LNCaP clone FGC (cell line): ENCODE data around the gene RSRC2.
"Not testable (repeated sequence)": the region's sequence is repeated elsewhere in the genome, so short reads cannot be mapped to it uniquely, and the experiment has no call there.

Experiments
- DNase-seq: peaks from one replicate; pipeline ENCODE4 v3.0.0-alpha.2; 2011; ENCODE audit warnings: low read depth
- H3K4me3 ChIP-seq: 2 replicates; pipeline ENCODE4 v1.5.1; 2011; ENCODE audit warnings: mild to moderate bottlenecking, low read depth, low read length, control low read depth
- CTCF ChIP-seq: IDR thresholded peaks from 2 replicates; pipeline ENCODE4 v1.5.1; 2012; ENCODE audit warnings: mild to moderate bottlenecking; ENCODE audit not compliant: control insufficient read depth, insufficient read depth; ENCODE audit errors: extremely low read depth

RSRC2 gene

GRCh38 chr12:122471324-122472226 is 55.2 kb downstream of the RSRC2 start:
- H3K4me3 ChIP-seq = no peak overlapping the region
- peak; percentile 18 for DNase-seq
- peak; percentile 50 for TF ChIP-seq CTCF

- not testable (repeated sequence) for H3K4me3 ChIP-seq, DNase-seq
Measured at GRCh38 chr12:122470576-122470975, 56.2 kb downstream of the RSRC2 start.

GRCh38 chr12:122469856-122470255 is 56.9 kb downstream of the RSRC2 start:
- DNase-seq, H3K4me3 ChIP-seq: not testable (repeated sequence)

- no peak for DNase-seq
- H3K4me3 ChIP-seq = no peak overlapping the region
Measured at GRCh38 chr12:122467983-122468382, 58.8 kb downstream of the RSRC2 start.

GRCh38 chr12:122464317-122465042 is 62.3 kb downstream of the RSRC2 start:
- not testable (repeated sequence) for DNase-seq, H3K4me3 ChIP-seq

More at GRCh38 chr12:122467983-122468382, 58.8 kb downstream of the RSRC2 start:
- TF ChIP-seq CTCF = no peak

GRCh38 chr12:122460641-122461040 is 66.1 kb downstream of the RSRC2 start:
- no peak for TF ChIP-seq CTCF
- no peak for DNase-seq
- H3K4me3 ChIP-seq = no peak overlapping the region

GRCh38 chr12:122460061-122460460 is 66.7 kb downstream of the RSRC2 start:
- no peak overlapping the region for H3K4me3 ChIP-seq
- DNase-seq = no peak
- TF ChIP-seq CTCF = no peak

GRCh38 chr12:122459211-122459610 is 67.5 kb downstream of the RSRC2 start:
- no peak overlapping the region for H3K4me3 ChIP-seq
- DNase-seq = no peak
- TF ChIP-seq CTCF = no peak
